ENCODE data around the gene CDCA8.

DNA sequence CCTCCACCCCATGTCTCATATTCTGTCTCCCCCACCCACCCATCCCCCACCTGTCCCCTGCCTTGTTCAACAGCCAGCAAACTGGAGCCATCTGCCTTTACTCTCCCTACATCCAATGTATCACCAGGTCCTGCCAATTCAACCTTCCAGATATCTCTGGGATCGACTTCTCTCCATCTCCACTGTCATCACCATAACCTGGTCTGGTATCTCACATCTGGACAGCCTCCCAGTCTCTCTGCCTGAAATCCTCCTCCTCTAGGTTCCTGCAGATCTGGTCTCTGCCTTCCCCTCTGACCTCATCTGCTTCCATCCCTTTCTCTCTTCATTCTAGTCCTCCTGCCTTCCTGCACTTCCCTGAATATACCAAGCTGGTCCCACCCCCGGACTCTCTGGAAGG is 22.2 kb upstream of the CDCA8 start:
- TF ChIP-seq MAZ (IDR thresholded peaks at IDR 0.05; ENCODE audit: borderline replicate concordance, low read depth, low read length) (no peak), RAD21 (IDR thresholded peaks at IDR 0.05; ENCODE audit: low read length) (no peak), CEBPB (IDR thresholded peaks at IDR 0.05; ENCODE audit: low read depth, low read length) (no peak), RCOR1 (IDR thresholded peaks at IDR 0.05; ENCODE audit: insufficient replicate concordance, low read length) (no peak), POLR2A (IDR thresholded peaks at IDR 0.05; ENCODE audit: low read depth, low read length) (no peak), RFX5 (IDR thresholded peaks at IDR 0.05; ENCODE audit: low read depth, low read length) (no peak), FOS (IDR thresholded peaks at IDR 0.05; ENCODE audit: low read depth, low read length) (no peak), SMC3 (IDR thresholded peaks at IDR 0.05; ENCODE audit: low read depth, low read length) (no peak), CHD1 (IDR thresholded peaks at IDR 0.05; ENCODE audit: low read depth, low read length) (no peak), BHLHE40 (IDR thresholded peaks at IDR 0.05; ENCODE audit: low read depth, low read length) (no peak)
- TF ChIP-seq, protein P1, sequence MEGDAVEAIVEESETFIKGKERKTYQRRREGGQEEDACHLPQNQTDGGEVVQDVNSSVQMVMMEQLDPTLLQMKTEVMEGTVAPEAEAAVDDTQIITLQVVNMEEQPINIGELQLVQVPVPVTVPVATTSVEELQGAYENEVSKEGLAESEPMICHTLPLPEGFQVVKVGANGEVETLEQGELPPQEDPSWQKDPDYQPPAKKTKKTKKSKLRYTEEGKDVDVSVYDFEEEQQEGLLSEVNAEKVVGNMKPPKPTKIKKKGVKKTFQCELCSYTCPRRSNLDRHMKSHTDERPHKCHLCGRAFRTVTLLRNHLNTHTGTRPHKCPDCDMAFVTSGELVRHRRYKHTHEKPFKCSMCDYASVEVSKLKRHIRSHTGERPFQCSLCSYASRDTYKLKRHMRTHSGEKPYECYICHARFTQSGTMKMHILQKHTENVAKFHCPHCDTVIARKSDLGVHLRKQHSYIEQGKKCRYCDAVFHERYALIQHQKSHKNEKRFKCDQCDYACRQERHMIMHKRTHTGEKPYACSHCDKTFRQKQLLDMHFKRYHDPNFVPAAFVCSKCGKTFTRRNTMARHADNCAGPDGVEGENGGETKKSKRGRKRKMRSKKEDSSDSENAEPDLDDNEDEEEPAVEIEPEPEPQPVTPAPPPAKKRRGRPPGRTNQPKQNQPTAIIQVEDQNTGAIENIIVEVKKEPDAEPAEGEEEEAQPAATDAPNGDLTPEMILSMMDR (conservative IDR thresholded peaks at IDR 0.05; ENCODE audit: low read depth, low read length) = no peak
- TF ChIP-seq, protein P2, sequence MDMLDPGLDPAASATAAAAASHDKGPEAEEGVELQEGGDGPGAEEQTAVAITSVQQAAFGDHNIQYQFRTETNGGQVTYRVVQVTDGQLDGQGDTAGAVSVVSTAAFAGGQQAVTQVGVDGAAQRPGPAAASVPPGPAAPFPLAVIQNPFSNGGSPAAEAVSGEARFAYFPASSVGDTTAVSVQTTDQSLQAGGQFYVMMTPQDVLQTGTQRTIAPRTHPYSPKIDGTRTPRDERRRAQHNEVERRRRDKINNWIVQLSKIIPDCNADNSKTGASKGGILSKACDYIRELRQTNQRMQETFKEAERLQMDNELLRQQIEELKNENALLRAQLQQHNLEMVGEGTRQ (IDR thresholded peaks at IDR 0.05; ENCODE audit: low read depth, low read length) = no peak

All from IMR-90 (cell line).